HG03060 (cell line): ENCODE results near the gene ZBTB18.

Experiments
- ATAC-seq: cut with Tn5 transposase; IDR thresholded peaks from one replicate; pipeline ENCODE4 v1.9.1; 2021; ENCODE audit warnings: low read depth, moderate number of reproducible peaks; ENCODE audit not compliant: unreplicated experiment

ZBTB18 gene

GRCh38 chr1:244060686-244061085 is 9.6 kb downstream of the ZBTB18 start:
- no peak for ATAC-seq

GRCh38 chr1:244062156-244062725 is 11.2 kb downstream of the ZBTB18 start:
- no peak for ATAC-seq

- no peak for ATAC-seq
These were observed 12.4 kb downstream of the ZBTB18 start for GRCh38 chr1:244063498-244063897.

- ATAC-seq: no peak
These were observed 13.5 kb downstream of the ZBTB18 start for GRCh38 chr1:244064621-244065020.

GRCh38 chr1:244065063-244065793 is 14.1 kb downstream of the ZBTB18 start:
- no peak for ATAC-seq

GRCh38 chr1:244065960-244066388 is 14.9 kb downstream of the ZBTB18 start:
- no peak for ATAC-seq

GRCh38 chr1:244066954-244067716 is 16.1 kb downstream of the ZBTB18 start:
- no peak for ATAC-seq

GRCh38 chr1:244067893-244068292 is 16.8 kb downstream of the ZBTB18 start:
- ATAC-seq: no peak

- ATAC-seq: no peak
These were observed 17.5 kb downstream of the ZBTB18 start for GRCh38 chr1:244068567-244068966.

- ATAC-seq: no peak
These were observed 18.3 kb downstream of the ZBTB18 start for GRCh38 chr1:244069326-244069898.

GRCh38 chr1:244074559-244075171 is 23.6 kb downstream of the ZBTB18 start:
- ATAC-seq: no peak

- no peak for ATAC-seq
These were observed 24.2 kb downstream of the ZBTB18 start for GRCh38 chr1:244075247-244075722.

GRCh38 chr1:244076740-244077139 is 25.7 kb downstream of the ZBTB18 start:
- ATAC-seq: no peak

GRCh38 chr1:244077473-244078220 is 26.6 kb downstream of the ZBTB18 start:
- no peak for ATAC-seq

GRCh38 chr1:244080343-244080929 is 29.4 kb downstream of the ZBTB18 start:
- ATAC-seq: no peak

- no peak for ATAC-seq
These were observed 31.9 kb downstream of the ZBTB18 start for GRCh38 chr1:244082969-244083368.

GRCh38 chr1:244083383-244083943 is 32.4 kb downstream of the ZBTB18 start:
- ATAC-seq: no peak

- no peak for ATAC-seq
These were observed 33.7 kb downstream of the ZBTB18 start for GRCh38 chr1:244084763-244085162.

GRCh38 chr1:244085891-244086290 is 34.8 kb downstream of the ZBTB18 start:
- no peak for ATAC-seq
